ENCODE data around the gene PTPRN2. TPM values are rescaled to one million over a fixed set of nuclear protein-coding genes. Genes with fewer than 3 reads are reported as not detected.

The PTPRN2 gene
- total and polyA plus RNA-seq, 2 of the 13 experiments (the other 11 are each of a cell fraction or from before 2014, with no cell fraction given), result 2.5 to 24.2 TPM

DNA sequence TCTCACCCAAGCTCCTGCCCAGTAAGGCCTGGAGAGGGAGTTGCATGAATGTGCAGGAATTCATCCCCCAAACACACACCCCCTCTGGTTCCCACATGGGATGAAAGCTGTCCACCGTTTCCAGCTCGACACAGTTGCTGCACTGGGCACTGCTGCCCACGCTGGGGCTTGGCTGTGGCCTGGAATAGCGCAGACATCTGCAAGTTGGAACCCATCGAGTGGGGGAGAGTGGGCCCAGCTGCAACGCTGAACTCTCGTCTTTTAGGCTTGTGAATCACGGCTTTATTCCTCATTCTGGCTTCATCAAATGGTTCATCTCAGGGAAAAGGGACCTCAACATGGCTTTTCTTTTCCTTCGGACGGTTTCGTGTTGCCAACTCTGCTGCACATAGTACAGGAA lies 986.1 kb downstream of the PTPRN2 start:
- Histone ChIP-seq H3K4me2 (ENCODE audit: low read depth, low read length) (no peak overlapping the region), H3K27ac (ENCODE audit: extremely low read length, insufficient read depth, low read length) (no peak overlapping the region), H4K20me1 (ENCODE audit: insufficient read depth, low read length) (no peaks in the 10 kb centered on the region), H3K4me3 (replicated peaks in 1 of 3; ENCODE audit: insufficient read depth in 1 of 3, low read depth in 2 of 3, low read length in 3 of 3) (no peak overlapping the region), H3K79me2 (ENCODE audit: insufficient read depth, low read length) (no peaks in the 10 kb centered on the region), H3K36me3 (replicated peaks in 1 of 2; ENCODE audit: control insufficient read depth in 1 of 2, insufficient read depth in 2 of 2, low read length in 2 of 2) (no peaks in the 10 kb centered on the region), H2AFZ (ENCODE audit: low read length) (no peak overlapping the region), H3K9me3 (ENCODE audit: low read length) (no peaks in the 10 kb centered on the region), H3K9ac (ENCODE audit: insufficient read depth, low read depth, low read length) (no peak overlapping the region), H3K27me3 (ENCODE audit: control insufficient read depth in 1 of 2, insufficient read depth in 2 of 2, low read length in 2 of 2) (peaks cover 5 to 43% of the 10 kb centered on the region in 2 experiments; a peak in 4 of 5 replicates), H3K4me1 (ENCODE audit: insufficient read depth, low read length) (peaks cover 9% of the 10 kb centered on the region; the same call in 1 of the 2 replicates)
- in situ Hi-C loops (cut with HindIII; ENCODE audit: extremely low pct_ligation_motif_present, low pct_unique_long_range_greater_than_20kb) (no loop called here), intact Hi-C loops (cut with micrococcal nuclease; ENCODE audit: unreplicated experiment) (no loop called here)
- ChIA-PET CTCF (ENCODE audit: low intra/inter-chr PET ratio, low total read pairs) (no interaction called here), POLR2A (no interaction called here)
- TF ChIP-seq, protein P1, sequence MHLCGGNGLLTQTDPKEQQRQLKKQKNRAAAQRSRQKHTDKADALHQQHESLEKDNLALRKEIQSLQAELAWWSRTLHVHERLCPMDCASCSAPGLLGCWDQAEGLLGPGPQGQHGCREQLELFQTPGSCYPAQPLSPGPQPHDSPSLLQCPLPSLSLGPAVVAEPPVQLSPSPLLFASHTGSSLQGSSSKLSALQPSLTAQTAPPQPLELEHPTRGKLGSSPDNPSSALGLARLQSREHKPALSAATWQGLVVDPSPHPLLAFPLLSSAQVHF (CRISPR knock-in tag; IDR thresholded peaks at IDR 0.05), result no peak
- TF ChIP-seq ZNF558 (CRISPR knock-in tag; IDR thresholded peaks at IDR 0.05; ENCODE audit: borderline replicate concordance), result no peak
- TF ChIP-seq MYNN (CRISPR knock-in tag; IDR thresholded peaks at IDR 0.05; ENCODE audit: low read depth), result no peak
- TF ChIP-seq PCBP1 (IDR thresholded peaks at IDR 0.05; ENCODE audit: borderline replicate concordance, low read depth, low read length), result no peak
- TF ChIP-seq, protein P2, sequence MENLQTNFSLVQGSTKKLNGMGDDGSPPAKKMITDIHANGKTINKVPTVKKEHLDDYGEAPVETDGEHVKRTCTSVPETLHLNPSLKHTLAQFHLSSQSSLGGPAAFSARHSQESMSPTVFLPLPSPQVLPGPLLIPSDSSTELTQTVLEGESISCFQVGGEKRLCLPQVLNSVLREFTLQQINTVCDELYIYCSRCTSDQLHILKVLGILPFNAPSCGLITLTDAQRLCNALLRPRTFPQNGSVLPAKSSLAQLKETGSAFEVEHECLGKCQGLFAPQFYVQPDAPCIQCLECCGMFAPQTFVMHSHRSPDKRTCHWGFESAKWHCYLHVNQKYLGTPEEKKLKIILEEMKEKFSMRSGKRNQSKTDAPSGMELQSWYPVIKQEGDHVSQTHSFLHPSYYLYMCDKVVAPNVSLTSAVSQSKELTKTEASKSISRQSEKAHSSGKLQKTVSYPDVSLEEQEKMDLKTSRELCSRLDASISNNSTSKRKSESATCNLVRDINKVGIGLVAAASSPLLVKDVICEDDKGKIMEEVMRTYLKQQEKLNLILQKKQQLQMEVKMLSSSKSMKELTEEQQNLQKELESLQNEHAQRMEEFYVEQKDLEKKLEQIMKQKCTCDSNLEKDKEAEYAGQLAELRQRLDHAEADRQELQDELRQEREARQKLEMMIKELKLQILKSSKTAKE (CRISPR knock-in tag; IDR thresholded peaks at IDR 0.05; ENCODE audit: borderline replicate concordance), result no peak
- no peak for TF ChIP-seq ZNF747 (CRISPR knock-in tag; IDR thresholded peaks at IDR 0.05; ENCODE audit: borderline replicate concordance)
- no peak for TF ChIP-seq PCBP2 (optimal IDR thresholded peaks at IDR 0.05; ENCODE audit: low read depth, low read length, poor library complexity, severe bottlenecking)
- no peak for TF ChIP-seq ZKSCAN8 (CRISPR knock-in tag; IDR thresholded peaks at IDR 0.05; ENCODE audit: borderline replicate concordance)
- TF ChIP-seq ZNF619 (CRISPR knock-in tag; IDR thresholded peaks at IDR 0.05), result no peak
- no peak for TF ChIP-seq ZBED4 (CRISPR knock-in tag; IDR thresholded peaks at IDR 0.05; ENCODE audit: borderline replicate concordance)
- no peak for TF ChIP-seq ZNF570 (CRISPR knock-in tag; IDR thresholded peaks at IDR 0.05; ENCODE audit: borderline replicate concordance)
- no peak for TF ChIP-seq SMAD3 (CRISPR knock-in tag; IDR thresholded peaks at IDR 0.05)
- no peak for TF ChIP-seq KMT2A (CRISPR knock-in tag; IDR thresholded peaks at IDR 0.05)
- no peak for TF ChIP-seq SRSF1 (optimal IDR thresholded peaks at IDR 0.05; ENCODE audit: low read depth, low read length)
- TF ChIP-seq ADNP (CRISPR knock-in tag; IDR thresholded peaks at IDR 0.05), result no peak
- no peak for TF ChIP-seq PAX8 (CRISPR knock-in tag; IDR thresholded peaks at IDR 0.05; ENCODE audit: borderline replicate concordance)
- TF ChIP-seq MYPOP (CRISPR knock-in tag; IDR thresholded peaks at IDR 0.05), result no peak
- TF ChIP-seq ISX (CRISPR knock-in tag; conservative IDR thresholded peaks at IDR 0.05), result no peak
- BruUV-seq (replicated peaks), result no TSS peak
- DNase-seq (ENCODE audit: low spot score) (no peak), FAIRE-seq (no peak), ATAC-seq (no peak)
- 60% methylated on average over 11 of the region's 11 CpGs for WGBS (ENCODE audit: low lambda C conversion rate)
